NCI-H748 (cell line): ENCODE data around the gene KCNJ3.
"Not testable (repeated sequence)": the region's sequence is repeated elsewhere in the genome, so short reads cannot be mapped to it uniquely, and the experiment has no call there.

Source experiments
- DNase-seq: peaks from one replicate; lab custom pipeline; 2025; ENCODE audit not compliant: unreplicated experiment; lab: John Stamatoyannopoulos, UW

The KCNJ3 gene

DNA sequence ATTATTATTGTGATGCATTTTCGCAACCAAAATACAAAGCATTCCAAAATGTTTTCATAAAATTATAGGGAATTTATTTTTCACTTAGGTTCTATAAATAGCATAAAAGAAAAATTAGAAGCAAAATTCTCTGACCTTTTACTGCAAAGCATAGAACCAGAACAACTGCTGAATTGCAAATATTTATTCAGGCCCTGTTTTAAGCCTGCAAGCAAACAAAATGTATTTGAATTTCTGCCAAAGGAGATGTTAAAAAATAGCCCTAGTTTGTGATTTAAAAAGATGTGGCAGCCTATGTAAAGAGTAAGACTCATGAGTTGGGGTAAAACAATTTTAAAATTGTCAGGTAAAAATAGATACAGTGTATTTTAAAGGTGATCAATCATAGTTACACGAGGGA, 138.1 kb downstream of the KCNJ3 start:
- peak; percentile 90 for DNase-seq

DNA sequence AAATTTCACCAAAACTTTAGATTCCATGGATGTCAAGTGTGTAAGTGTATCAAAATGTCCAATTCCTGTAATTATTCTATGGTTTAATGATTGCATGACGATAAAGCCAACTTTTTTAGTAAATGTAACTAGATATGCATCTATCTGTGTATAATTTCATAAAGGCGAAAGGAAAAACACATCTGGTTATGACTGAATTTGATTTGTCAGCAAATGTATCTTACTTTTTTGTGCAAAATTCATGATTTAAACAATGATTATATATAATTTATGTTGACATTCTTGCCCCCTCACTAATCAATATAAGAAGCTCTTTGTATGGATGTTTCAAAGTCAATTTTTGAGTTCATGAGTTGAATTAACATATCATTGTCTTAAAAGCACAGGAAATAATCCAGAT, 138.5 kb downstream of the KCNJ3 start:
- DNase-seq = no peak

DNA sequence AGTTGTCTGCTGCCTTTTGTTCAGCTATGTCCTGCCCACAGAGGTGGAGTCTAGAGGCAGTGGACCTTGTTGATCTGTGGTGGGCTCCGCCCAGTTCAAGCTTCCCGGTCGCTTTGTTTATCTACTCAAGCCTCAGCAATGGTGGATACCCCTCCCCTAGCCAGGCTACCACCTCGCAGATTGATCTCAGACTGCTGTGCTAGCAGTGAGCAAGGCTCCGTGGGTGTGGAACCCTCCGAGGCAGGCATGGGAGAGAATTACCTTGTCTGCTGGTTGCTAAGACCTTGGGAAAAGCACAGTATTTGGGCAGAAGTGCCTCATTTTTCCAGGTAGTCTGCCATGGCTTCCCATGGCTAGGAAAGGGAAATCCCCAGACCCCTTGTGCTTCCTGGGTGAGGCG, 146.0 kb downstream of the KCNJ3 start:
- DNase-seq = no peak

DNA sequence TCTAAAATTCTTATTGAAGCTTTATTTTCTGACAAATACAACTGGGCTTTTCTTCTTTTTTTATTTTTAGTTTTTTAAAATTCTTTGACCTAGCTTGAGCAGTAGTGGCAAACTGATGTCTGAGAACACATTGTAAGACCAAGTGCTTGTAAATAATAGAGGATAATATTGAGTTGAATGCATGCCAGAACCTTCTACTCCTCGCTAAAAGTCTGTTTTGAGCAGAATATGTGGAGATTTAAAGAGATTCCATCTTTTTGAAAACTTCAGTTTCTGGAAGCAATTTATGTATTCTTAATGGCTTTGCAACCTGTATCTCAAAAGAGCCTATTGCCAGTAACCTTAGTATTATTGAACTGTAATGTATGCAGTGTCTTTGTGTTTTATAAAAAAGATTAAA, 148.3 kb downstream of the KCNJ3 start:
- DNase-seq = no peak

DNA sequence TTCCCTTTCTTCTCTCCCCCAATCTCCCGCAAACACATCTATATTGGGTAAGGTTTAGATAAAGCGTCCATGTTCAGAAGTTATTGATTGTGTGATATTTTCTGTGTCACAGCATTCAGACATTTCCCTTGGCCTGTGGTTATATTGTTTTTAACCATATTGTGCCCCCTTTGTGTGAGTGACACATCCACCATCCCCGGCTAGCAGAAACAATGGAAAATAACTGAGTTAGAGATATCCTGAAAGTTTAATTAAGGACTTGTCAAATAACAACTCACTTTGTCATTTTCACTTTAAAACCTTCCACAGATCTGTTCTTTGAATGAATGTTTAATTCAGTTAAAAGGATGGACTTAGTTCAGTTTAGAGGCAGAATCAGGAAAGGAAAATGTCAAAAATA, 151.0 kb downstream of the KCNJ3 start:
- DNase-seq = no peak

DNA sequence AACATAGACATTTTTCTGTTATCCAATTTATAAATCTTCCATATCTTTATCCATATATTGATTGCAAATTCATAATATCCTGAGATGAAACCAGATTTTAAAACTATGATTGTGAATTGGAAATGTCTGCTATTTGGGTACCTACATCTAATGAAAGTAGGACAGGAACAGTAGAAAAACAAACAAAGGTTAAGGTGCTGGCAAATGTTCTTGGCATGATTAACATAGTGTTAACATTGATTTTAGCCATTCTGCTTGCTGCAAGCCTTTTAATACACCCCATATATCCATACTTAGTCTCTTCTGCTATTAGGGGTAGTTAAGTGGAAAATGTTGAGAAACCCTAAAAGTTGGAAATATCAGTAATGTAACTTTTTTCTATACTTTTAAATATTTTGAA, 152.0 kb downstream of the KCNJ3 start:
- DNase-seq = no peak

DNA sequence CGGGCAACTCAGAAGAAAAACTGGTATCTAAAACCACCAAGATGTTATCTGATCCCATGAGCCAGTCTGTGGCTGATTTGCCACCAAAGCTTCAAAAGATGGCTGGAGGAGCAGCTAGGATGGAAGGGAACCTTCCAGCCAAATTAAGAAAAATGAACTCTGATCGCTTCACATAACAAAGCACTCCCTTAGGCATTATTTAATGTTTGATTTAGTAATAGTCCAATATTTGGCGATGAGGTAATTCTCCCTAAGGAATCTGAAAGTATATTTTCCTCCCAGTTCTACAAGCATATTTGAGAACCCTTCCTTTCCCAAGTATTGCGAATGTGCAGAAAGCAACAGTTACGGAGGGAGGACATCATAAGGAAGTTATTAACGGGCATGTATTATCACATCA, 156.6 kb downstream of the KCNJ3 start:
- no peak for DNase-seq

DNA sequence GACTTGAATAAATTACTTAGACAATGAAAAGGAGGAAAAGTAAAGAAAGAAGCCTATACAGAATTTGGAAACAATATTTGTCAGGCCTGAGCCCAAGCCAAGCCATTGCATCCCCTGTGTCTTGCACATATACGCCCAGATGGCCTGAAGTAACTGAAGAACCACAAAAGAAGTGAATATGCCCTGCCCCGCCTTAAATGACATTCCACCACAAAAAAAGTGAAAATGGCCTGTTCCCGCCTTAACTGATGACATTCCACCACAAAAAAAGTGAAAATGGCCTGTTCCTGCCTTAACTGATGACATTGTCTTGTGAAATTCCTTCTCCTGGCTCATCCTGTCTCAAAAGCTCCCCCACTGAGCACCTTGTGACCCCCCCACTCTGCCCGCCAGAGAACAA, 168.7 kb downstream of the KCNJ3 start:
- not testable (repeated sequence) for DNase-seq

DNA sequence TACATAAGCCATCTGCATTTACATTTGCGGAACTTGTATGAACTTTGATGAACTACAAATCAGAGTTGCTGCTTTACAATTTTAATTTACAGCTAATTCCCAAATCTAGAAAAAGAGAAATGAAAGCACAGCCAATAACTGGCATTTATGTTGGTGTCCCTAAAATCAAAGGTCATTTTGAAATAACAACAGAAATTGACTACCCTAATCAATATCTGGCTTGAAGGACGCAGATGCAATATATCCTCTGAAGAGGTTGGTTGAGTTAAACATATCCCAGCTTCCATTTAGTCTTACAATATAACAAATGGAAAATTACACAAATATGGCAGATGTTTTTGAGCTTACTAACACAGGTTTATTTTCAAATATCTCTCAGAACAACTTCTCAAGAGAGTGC, 177.5 kb downstream of the KCNJ3 start:
- no peak for DNase-seq

DNA sequence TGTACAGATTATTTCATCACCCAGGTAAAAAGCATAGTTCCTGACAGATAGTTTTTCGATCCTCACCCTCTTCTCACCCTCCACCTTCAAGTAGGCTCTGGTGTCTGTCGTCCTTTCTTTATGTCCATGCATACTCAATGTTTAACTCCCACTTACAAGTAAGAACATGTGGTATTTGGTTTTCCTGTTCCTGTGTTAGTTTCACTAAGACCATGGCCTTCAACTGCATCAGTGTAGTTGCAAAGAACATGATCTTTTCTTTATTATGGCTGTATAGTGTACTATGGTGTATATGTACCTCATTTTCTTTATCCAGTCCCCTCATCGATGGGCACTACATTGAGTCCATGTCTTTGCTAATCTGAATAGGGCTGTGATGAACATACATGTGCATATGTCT, 184.2 kb downstream of the KCNJ3 start:
- DNase-seq = no peak

DNA sequence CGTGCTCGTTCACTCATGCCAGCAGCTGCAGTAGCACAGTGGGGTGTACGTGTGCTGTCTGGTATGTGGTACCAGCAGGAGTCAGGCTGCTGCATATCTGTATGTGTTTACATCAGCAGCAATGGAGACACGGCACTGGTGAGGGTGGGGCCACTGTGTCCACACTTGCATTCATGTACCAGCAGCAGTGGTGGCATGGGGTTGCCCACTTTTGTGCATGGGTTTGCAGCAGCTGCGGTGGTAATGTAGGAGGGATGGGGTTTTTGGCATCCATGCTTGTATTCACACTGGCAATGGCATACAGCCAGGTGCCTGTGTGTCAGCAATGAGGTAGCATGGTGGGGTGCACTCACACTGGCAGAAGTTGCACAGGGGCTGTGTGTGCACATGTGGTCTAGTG, 187.8 kb downstream of the KCNJ3 start:
- no peak for DNase-seq

DNA sequence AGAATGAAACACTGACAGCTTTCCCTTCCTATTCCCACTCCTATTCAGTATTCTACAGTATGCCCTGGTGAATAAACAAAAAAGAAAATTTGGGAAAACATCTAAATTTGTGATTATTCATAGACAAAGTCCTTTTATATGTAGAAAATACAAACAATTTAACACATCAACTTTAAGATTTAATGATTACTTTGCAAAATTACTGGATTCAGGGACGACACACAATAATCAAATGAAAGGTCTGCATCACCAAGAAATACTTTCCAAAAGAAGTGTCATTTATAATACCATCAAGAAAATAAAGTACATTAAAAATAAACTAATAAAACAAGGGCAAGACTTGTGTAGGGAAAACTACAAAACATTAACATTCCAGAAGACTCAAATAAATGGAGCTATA, 199.8 kb downstream of the KCNJ3 start:
- no peak for DNase-seq

DNA sequence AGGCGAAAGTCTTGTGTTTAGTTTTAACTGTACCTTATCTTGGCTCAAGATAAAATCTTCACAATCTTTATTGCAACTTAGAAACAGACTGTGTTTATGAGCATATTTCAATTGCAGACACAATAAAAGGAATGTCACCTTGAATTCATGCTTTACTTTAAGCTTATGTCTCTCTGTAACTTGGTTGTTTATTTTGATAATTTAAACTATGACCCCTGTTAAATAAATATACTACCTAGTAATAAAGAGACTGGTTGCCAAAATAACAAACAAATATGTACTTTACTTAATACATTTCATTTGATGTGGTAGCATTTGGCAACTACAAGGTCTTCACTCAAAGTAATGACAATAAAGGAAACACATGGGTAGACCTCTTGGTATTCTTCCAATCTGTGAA, 202.6 kb downstream of the KCNJ3 start:
- DNase-seq = no peak
